Prostate gland (tissue), 2 donors: ENCODE measurements around the gene FGFBP3. TPM values are rescaled to one million over a fixed set of nuclear protein-coding genes. Genes with fewer than 3 reads are reported as not detected.

Experiments used
- DNase-seq: peaks from one replicate; pipeline ENCODE4 v3.0.0-alpha.2; 2019; ENCODE audit warnings: low spot score
- H3K27ac ChIP-seq, 2 donors: fragments of 200-600 bp; sonication (generic); 2 replicates each; pipeline ENCODE4 v1.5.1; 2017 to 2019
- H3K27me3 ChIP-seq: fragments of 200-600 bp; sonication (generic); replicated peaks from 2 replicates; pipeline ENCODE4 v1.5.1; 2019; ENCODE audit not compliant: insufficient read depth
- H3K36me3 ChIP-seq, 2 donors: fragments of 200-600 bp; sonication (generic); 1 replicate in 1 of 2; 2 replicates in 1 of 2; pipeline versions ENCODE4 v1.5.1 to v1.8.1; 2017 to 2019
- H3K4me1 ChIP-seq: fragments of 200-600 bp; sonication (generic); replicated peaks from 2 replicates; pipeline ENCODE4 v1.5.1; 2019
- H3K4me3 ChIP-seq, 2 donors: fragments of 200-600 bp; sonication (generic); 2 replicates each; pipeline ENCODE4 v1.5.1; 2017 to 2019
- H3K9me3 ChIP-seq: fragments of 200-600 bp; sonication (generic); 2 replicates; pipeline ENCODE4 v1.5.1; 2017
- POLR2A ChIP-seq: fragments of 450-650 bp; IDR thresholded peaks from one replicate; pipeline ENCODE4 v1.6.1; 2016; ENCODE audit warnings: antibody characterized with exemption, mild to moderate bottlenecking
- POLR2AphosphoS5 ChIP-seq: sonication (generic); formaldehyde crosslinking; IDR thresholded peaks from one replicate; pipeline ENCODE4 v1.6.1; 2017; ENCODE audit warnings: antibody characterized with exemption
- WGBS: methylation state at CpG from one replicate; pipeline ENCODE4 v1.1.5; 2018; 5-methylcytosine and 5-hydroxymethylcytosine counted together
- intact Hi-C: fragments of 100-400 bp; cut with DNase I; formaldehyde crosslinking; loops from one replicate; pipeline ENCODE4 v1.14.2; 2022
- total RNA-seq, 2 donors: library from RNA; depleted of rRNA; stranded (reverse); fragments of >200 nt; gene quantifications; one replicate each; pipeline ENCODE4 v1.1.0, GENCODE V29; 2016
- TF ChIP-seq, protein P1 (sequence below), 4 experiments: fragments of 200-600 bp in 2 of 4; fragments of 450-650 bp in 2 of 4; sonication (generic) in 2 of 4; IDR thresholded peaks; 1 replicate in 3 of 4; 2 replicates in 1 of 4; pipeline ENCODE4 v1.5.1; 2016 to 2019; ENCODE audit warnings: antibody characterized with exemption in 4 of 4, mild to moderate bottlenecking in 2 of 4, moderate library complexity in 2 of 4

Gene FGFBP3
- total RNA-seq, 2 donors from 2014 or later = 2.3 to 3.4 TPM

DNA sequence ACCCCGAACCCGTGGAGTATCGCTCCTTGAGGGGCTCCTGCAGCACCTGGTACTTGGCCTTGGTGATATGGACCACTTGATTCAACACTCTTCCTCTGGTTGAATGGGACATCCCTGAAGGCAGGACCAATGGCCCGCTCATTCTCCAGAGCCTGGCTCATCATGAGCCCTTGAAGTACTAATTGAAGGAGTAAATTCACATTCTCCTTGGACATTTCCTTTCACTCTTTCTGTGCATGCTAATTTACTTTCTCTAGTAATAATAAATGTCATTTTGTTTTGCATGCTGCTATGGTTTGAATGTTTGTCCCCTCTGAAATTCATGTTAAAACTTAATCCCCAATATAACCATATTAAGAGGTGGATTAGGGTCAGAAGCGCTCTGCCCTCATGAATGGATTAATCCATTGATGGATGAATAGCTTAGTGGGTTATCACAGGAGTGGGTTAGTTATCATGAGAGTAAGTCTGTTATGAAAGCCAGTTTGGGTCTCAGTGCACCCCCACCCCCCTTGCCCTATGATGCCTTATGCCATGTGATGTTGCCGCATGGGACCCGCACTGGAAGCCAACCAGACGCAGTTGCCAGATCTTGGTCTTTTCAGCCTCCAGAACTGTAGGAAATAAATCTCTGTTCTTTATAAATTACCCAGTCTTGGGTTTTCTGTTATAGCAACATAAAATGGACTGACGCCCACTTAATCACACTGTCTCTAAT lies 23.8 kb downstream of the FGFBP3 start:
- intact Hi-C loops = no loop called here
- Histone ChIP-seq H3K4me3 (no peak overlapping the region), H3K9me3 (no peaks in the 10 kb centered on the region), H3K36me3 (no peaks in the 10 kb centered on the region), H3K27me3 (no peaks in the 10 kb centered on the region), H3K27ac (no peak overlapping the region), H3K4me1 (no peaks in the 10 kb centered on the region)
- WGBS = 97% methylated on average over 9 of the region's 9 CpGs
- no peak for DNase-seq
- TF ChIP-seq, protein P1, sequence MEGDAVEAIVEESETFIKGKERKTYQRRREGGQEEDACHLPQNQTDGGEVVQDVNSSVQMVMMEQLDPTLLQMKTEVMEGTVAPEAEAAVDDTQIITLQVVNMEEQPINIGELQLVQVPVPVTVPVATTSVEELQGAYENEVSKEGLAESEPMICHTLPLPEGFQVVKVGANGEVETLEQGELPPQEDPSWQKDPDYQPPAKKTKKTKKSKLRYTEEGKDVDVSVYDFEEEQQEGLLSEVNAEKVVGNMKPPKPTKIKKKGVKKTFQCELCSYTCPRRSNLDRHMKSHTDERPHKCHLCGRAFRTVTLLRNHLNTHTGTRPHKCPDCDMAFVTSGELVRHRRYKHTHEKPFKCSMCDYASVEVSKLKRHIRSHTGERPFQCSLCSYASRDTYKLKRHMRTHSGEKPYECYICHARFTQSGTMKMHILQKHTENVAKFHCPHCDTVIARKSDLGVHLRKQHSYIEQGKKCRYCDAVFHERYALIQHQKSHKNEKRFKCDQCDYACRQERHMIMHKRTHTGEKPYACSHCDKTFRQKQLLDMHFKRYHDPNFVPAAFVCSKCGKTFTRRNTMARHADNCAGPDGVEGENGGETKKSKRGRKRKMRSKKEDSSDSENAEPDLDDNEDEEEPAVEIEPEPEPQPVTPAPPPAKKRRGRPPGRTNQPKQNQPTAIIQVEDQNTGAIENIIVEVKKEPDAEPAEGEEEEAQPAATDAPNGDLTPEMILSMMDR (IDR thresholded peaks at IDR 0.05) = no peak
- TF ChIP-seq POLR2AphosphoS5 = no peak
- TF ChIP-seq POLR2A = no peak

- TF ChIP-seq POLR2A (no peak), POLR2AphosphoS5 (no peak)
- TF ChIP-seq, protein P1 (IDR thresholded peaks at IDR 0.05) = no peak
- Histone ChIP-seq H3K27ac (no peak overlapping the region), H3K36me3 (no peaks in the 10 kb centered on the region), H3K9me3 (no peaks in the 10 kb centered on the region), H3K27me3 (no peaks in the 10 kb centered on the region), H3K4me1 (no peaks in the 10 kb centered on the region), H3K4me3 (no peak overlapping the region)
- no peak for DNase-seq
- WGBS = 60% methylated on average over 1 of the region's 1 CpG
- intact Hi-C loops = no loop called here
These were observed 24.8 kb downstream of the FGFBP3 start for GRCh38 chr10:91884536-91884935.

DNA sequence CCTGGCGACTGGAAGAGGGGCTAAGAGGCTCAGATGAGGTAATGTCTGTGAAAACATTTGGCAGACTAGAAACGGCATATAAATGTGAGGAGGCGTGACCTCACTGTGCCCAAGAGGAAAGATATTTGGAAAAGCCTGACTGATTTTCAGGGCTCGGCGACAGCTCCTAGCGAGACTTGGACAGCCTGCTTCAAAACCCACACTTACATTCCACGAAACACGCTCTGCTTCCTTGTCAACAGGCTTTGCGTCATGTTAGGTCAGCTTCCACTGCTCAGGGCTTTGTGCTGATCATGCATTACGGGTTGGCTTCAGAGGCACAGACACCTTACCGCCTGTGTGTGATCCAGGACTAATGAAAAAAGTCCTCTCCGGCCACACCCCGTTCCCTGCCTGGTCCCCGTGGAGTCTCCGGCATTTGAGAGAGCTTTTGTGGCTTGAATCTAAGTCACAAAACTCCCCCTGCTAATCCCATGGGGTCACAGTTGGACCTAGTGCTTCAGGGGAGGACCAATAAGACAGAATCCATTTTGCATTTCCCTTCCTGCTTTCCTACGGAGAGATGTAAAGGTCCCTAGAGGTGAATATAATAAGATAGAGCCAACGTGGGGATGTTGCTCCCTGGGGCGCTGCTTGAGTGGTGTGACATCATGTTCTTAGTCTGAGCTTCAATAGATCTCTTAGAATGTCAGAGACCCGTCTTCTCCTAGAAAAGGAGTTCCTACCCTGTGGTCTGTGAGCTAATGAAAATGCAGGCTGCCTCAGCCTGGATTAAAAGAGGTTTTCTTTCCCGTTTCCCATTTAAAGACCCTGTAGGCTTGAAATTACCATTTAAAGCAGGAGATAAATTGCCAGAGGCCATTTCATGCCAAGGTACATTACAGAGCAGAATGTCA lies 25.5 kb downstream of the FGFBP3 start:
- H3K9me3 ChIP-seq = no peaks in the 10 kb centered on the region
- H3K27ac ChIP-seq = peak overlapping the region in 1 of 2 donors; percentile 5
- H3K4me1 ChIP-seq = no peaks in the 10 kb centered on the region
- H3K4me3 ChIP-seq = no peak overlapping the region
- TF ChIP-seq, protein P1 (IDR thresholded peaks at IDR 0.05) = no peak
- no peak for TF ChIP-seq POLR2A
- peak; percentile 66 for TF ChIP-seq POLR2AphosphoS5
- intact Hi-C loops = no loop called here
- WGBS = 26% methylated on average over 20 of the region's 20 CpGs
- peak; percentile 59 for DNase-seq
- H3K36me3 ChIP-seq = no peaks in the 10 kb centered on the region
- H3K27me3 ChIP-seq = no peaks in the 10 kb centered on the region

- intact Hi-C loops = no loop called here
- Histone ChIP-seq H3K36me3 (no peaks in the 10 kb centered on the region), H3K27ac (no peak overlapping the region), H3K4me1 (no peaks in the 10 kb centered on the region), H3K4me3 (no peak overlapping the region), H3K27me3 (no peaks in the 10 kb centered on the region), H3K9me3 (no peaks in the 10 kb centered on the region)
- TF ChIP-seq, protein P1 (IDR thresholded peaks at IDR 0.05) = peak in 1 of 4 experiments; percentile 6
- TF ChIP-seq POLR2A (no peak), POLR2AphosphoS5 (no peak)
- DNase-seq = peak; percentile 25
- WGBS = 24% methylated on average over 3 of the region's 3 CpGs
These were observed 29.0 kb downstream of the FGFBP3 start for GRCh38 chr10:91880310-91880709.
